Muscle layer of duodenum (tissue), 2 donors: ENCODE data around the gene PTPN14.

Experiments
- H3K27ac ChIP-seq: one replicate; pipeline ENCODE4 v1.7.0; 2013; ENCODE audit warnings: mild to moderate bottlenecking, low read length
- H3K27me3 ChIP-seq: one replicate; pipeline ENCODE4 v1.7.0; 2013; ENCODE audit warnings: low read depth, mild to moderate bottlenecking, control low read depth, low read length
- H3K36me3 ChIP-seq, 2 donors: one replicate each; pipeline ENCODE4 v1.7.0; 2013; ENCODE audit warnings: low read length in 2 of 2, control low read depth in 1 of 2, mild to moderate bottlenecking in 1 of 2; ENCODE audit not compliant: insufficient read depth in 2 of 2, control insufficient read depth in 1 of 2
- H3K4me1 ChIP-seq, 2 donors: one replicate each; pipeline ENCODE4 v1.7.0; 2013; ENCODE audit warnings: low read length in 2 of 2, mild to moderate bottlenecking in 2 of 2, control low read depth in 1 of 2, moderate library complexity in 1 of 2; ENCODE audit not compliant: insufficient read depth in 2 of 2, control insufficient read depth in 1 of 2
- H3K4me3 ChIP-seq, 2 donors: one replicate each; pipeline ENCODE4 v1.7.0; 2013; ENCODE audit warnings: low read length in 2 of 2, low read depth in 1 of 2, mild to moderate bottlenecking in 1 of 2
- H3K9me3 ChIP-seq, 2 donors: one replicate each; pipeline ENCODE4 v1.7.0; 2013; ENCODE audit warnings: low read length in 2 of 2, control low read depth in 1 of 2, mild to moderate bottlenecking in 1 of 2; ENCODE audit not compliant: control insufficient read depth in 1 of 2
- donor health status: healthy.

PTPN14 gene

DNA sequence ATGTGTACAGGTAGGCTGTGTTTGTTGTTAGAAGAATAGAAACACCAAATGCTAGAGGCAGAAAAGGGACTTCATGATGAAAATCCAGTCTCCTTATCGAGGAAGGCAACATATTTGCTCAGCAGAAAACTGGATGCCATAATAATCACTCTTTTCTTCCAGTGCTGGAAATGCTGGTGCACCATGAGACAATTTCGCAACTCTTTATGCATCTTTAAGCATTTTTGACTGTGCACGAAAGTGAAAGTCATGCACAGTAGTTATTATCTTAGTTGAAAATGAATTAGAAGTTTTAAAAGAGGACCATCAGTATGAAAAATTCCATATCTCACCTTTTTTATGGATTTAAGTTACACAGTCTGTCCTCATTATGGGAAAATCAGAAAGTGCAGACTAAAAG is 241.4 kb downstream of the PTPN14 start:
- no peaks in the 10 kb centered on the region for H3K4me1 ChIP-seq
- no peak overlapping the region for H3K4me3 ChIP-seq
- H3K27ac ChIP-seq: no peak overlapping the region
- no peaks in the 10 kb centered on the region for H3K9me3 ChIP-seq
- H3K36me3 ChIP-seq: no peaks in the 10 kb centered on the region
- H3K27me3 ChIP-seq: no peaks in the 10 kb centered on the region

- H3K4me3 ChIP-seq: no peak overlapping the region
- H3K27ac ChIP-seq: no peak overlapping the region
- no peaks in the 10 kb centered on the region for H3K36me3 ChIP-seq
- no peaks in the 10 kb centered on the region for H3K27me3 ChIP-seq
- no peaks in the 10 kb centered on the region for H3K9me3 ChIP-seq
- no peaks in the 10 kb centered on the region for H3K4me1 ChIP-seq
These were observed 245.1 kb downstream of the PTPN14 start for GRCh38 chr1:214306269-214306668.

DNA sequence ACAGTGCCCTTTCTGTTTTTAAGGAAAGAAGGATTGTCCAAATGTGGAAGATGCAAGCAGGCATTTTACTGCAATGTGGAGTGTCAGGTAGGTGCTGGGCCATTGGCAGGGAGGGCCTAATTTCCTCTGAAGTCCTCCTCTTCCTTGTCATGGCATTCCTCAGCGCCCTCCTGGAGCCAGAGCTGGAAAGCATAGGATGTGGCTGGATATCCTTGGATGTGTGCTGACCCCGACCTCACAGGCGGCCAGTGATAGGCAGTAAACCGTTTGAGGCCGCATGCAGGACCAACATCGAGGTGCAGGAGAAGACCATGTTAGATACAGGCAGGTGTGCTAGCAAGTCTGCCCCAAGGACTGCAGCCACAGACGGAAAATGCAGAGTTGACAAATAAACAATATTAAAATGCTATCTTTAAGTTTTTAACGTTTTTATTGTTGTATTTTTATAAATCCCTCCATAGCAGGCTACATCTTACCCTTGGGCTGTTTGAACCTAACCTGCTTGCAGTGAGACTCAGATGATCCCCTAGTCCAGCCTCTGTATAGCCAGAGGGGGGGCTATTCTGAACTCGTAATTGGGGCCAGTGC is 246.1 kb downstream of the PTPN14 start:
- Histone ChIP-seq H3K27me3 (no peaks in the 10 kb centered on the region), H3K36me3 (no peaks in the 10 kb centered on the region), H3K4me3 (no peak overlapping the region), H3K4me1 (no peaks in the 10 kb centered on the region), H3K27ac (no peak overlapping the region), H3K9me3 (no peaks in the 10 kb centered on the region)

DNA sequence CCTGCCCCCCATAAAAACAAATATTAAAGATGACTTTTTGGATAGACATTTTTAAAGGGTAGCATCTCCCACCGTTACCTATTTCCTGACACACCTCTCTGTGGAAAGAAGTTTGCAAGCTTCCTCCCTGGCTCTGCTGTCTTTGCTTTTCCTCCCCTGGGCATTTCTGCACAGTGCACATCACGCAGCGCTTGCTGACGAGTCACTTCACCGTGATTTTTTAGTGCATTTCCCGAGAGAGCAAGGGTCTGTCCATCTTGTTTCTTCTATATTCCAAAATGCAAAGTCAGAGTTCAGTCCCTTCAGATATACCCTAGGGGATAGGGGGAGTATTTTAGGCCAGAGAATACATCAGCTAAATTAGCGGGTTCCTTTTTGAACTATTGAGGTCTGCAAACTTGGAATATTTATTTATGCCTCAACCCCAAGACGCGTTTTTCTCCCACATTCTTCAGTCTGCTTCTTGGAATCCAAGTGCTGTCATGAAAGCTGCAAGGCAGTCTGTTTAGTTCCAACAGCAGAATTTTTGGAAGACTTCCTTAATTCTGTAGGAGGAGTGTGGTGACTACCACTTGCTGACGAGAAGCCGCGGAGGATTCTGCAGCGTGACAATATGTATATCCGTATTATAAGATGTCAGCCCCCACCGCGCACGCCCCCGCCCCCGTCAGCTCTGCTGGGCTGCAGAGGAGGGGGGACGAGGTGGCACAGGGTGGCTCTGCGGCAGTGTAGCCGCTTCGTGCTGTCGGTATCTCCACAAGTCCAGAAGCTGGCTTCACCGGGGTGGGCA is 248.1 kb downstream of the PTPN14 start:
- Histone ChIP-seq H3K27ac (no peak overlapping the region), H3K27me3 (no peaks in the 10 kb centered on the region), H3K4me1 (no peaks in the 10 kb centered on the region), H3K9me3 (no peaks in the 10 kb centered on the region), H3K36me3 (no peaks in the 10 kb centered on the region), H3K4me3 (peak overlapping the region; percentile 34 to 44)

DNA sequence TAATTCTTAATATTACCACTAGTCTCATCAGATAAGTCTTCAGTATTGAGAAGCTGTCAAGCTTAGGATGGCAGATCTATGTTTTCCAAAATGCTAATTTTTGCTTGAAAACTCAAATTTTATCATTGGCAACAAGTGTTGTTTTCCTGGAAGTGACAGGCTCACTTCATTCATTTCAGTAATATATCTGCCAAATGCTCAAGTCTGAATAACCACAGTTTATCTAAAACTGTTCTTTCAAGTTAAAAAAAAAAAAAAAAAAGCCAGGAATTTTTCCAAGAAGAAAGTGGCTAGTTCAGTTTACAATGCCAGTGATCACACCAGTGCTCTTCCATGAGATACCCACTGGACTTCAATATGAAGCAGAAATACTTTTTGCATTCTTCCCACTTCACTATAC is 249.9 kb downstream of the PTPN14 start:
- no peaks in the 10 kb centered on the region for H3K36me3 ChIP-seq
- no peak overlapping the region for H3K4me3 ChIP-seq
- H3K9me3 ChIP-seq: no peaks in the 10 kb centered on the region
- H3K27me3 ChIP-seq: no peaks in the 10 kb centered on the region
- no peak overlapping the region for H3K27ac ChIP-seq
- no peaks in the 10 kb centered on the region for H3K4me1 ChIP-seq

DNA sequence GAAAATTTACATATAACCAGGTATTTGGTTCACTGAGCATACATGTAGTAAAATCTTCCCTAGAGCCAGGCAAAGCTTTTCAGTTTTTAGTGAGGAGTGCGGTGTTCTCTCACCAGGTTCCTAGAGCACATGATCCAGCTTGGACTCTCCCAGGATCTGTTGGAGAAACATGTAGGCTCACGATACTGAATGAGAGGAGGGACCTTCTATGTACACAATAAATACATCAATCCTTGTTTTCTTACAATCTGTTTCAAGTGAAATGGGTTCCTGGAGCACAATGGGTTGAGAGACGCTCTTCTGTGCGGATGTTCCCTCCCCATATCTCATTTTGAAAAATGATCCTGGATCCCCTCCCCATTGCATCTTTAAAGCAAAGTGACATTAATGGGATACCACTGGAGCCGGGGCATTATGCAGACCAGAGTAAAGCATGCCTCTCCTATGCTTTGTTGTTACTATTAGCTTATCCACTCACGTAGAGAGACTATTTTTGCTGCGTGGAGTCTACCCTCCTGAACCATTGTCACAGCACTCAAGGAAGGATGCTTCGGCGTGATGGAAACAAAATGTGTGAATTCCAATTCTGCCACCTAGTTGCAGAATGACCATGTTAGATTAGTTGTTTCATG is 251.1 kb downstream of the PTPN14 start:
- H3K27me3 ChIP-seq: no peaks in the 10 kb centered on the region
- H3K36me3 ChIP-seq: no peaks in the 10 kb centered on the region
- H3K9me3 ChIP-seq: no peaks in the 10 kb centered on the region
- no peak overlapping the region for H3K27ac ChIP-seq
- H3K4me1 ChIP-seq: no peaks in the 10 kb centered on the region
- H3K4me3 ChIP-seq: no peak overlapping the region
